Measurements from ENCODE around the gene BOK.

Gene BOK

DNA sequence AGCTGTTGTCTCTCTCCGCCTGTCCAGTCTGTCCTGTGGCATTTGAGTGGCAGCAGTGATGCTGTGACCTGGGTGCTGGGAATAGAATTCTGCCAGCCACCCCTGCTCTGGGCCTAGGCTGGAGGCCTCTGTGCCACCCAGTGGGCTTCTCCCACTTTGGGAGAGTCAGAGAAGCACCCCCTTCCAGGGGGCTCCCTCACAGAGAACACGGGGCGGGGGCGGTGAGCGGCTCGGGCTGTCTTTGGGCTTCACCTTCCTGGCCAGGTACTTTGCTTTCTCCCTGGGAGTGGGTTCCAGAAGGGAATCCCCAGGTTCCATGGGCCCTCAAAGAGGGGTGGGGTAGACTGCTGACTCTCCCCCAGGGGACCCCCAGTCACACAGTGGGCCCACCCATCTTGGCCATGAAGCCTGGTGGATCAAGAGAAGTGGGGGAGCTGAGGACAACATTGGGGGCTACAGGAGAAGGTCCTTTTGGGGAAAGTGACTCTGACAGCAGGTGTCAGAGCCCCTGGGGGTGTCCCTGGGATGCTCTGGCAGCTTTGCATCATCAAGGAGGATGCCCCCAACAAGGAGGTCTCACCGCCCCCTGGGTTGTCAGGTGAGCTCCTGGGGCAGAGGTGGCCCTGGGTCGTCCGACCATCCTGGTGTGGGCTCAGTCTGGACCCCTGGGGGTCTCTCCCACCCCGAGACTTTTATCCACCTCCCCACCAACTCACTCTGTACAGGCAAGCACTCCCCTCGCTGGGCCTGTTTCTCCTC, 18.8 kb upstream of the BOK start:
- DNase-seq = no peak

DNA sequence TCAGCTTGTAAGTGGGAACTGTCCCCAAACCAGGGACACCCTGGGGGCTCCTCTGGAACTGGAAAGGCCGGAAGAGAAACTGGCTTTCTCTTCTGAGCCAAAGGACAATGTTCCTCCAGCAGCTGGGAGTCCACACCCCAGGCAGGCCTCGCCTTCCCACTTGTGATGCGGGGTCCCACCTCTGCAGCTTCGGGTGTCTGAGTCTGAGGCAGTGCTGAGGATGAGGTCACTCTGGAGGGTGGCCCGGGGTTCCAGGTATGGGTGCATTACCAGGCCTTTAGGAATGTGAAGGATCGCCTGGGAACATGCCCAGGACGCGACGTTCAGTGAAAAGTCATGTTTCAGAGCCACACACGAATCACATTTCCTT, 18.2 kb upstream of the BOK start:
- DNase-seq = no peak

- no peak for DNase-seq
Measured at GRCh38 chr2:241540771-241541561, 17.6 kb upstream of the BOK start.

DNA sequence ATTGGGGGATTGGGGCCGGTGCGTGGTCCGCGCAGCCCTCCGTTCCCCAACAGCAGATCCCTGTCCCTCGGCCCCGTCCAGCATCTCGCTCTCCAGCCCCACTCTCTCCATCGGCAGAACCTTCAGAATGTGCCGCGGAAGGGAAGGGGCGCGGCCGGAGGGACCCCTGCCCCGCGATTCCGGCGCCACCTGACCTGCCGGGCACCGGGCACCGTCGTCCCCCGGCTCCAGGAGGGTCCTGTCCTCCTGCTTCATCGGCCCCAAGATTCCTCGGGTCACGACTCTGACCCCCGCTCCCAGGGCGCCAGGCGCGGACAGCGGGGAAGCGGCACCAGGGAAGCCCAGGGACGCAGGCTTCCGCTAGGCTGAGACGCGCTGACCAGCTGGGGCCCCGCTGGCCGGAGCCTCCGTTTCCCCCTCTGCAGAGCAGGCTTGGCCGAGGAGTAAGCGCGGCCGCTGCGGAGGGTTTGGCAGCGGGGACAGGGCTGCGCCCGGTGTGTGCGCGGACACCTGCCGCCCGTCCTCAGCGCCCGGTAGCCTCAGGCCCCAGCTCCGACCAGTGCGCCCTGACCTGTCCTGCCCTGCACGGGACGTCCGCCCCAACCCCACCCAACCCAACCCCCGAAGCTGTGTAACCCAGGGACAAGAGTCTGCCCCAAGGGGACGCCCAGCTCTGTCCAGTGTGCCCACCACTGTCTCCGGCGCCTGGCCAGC, 16.8 kb upstream of the BOK start:
- no peak for DNase-seq

DNA sequence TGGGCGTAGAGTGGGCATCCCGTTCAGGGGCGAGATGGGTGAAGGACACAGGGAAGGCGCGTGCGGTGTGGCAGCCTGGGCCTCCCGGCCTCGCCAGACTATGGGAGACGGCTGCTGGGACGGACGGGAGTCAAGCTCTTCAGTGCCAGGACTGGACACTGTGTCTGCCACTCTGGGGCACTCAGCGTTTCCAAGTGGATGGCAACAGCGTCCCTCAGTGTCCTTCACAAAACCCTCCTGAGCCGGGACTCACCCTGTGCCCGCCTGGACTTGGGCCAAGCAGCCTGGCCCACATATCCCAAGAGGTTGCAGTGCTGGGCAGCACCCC, 16.3 kb upstream of the BOK start:
- no peak for DNase-seq

GRCh38 chr2:241545106-241545505, 13.4 kb upstream of the BOK start:
- no peak for DNase-seq

GRCh38 chr2:241545523-241546473, 12.7 kb upstream of the BOK start:
- no peak for DNase-seq

DNA sequence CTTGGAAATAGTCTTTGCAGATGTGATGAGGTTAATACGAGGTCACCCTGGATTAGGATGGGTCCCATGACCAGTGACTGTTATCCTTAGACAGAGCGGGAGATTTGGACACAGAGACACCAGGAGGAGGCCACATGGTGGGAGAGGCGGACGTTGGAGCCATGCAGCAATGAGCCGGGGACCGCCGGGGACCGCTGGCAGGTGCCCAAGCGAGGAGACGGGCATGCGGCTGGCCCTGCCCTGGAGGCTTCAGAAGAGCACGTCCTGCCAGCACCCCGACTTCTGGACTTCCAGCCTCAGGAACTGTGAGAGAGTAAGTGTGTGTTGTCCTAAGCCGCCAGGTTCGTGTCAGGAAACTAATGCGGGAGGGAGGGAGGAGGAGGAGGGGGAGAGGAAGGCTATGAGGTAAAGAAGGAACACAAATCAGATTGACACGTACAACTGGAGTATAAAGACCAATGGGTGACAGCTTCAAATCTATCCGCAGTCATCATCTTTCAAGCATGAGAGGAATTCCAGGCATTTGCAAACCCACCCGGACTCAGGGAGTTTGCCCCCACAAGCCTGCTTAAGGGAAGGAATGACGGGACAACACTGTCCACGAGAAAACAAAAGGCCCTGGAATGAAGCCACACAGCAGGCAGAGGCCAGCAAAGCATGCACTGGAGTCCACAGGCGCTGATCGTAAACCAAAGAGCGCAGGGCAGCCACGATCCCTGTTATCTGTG, 11.6 kb upstream of the BOK start:
- peak; percentile 37 for DNase-seq

- DNase-seq = no peak
Measured at GRCh38 chr2:241547781-241548450, 10.6 kb upstream of the BOK start.

GRCh38 chr2:241548451-241548835, 10.1 kb upstream of the BOK start:
- DNase-seq = no peak

- DNase-seq = no peak
Measured at GRCh38 chr2:241550616-241551580, 7.6 kb upstream of the BOK start.

DNA sequence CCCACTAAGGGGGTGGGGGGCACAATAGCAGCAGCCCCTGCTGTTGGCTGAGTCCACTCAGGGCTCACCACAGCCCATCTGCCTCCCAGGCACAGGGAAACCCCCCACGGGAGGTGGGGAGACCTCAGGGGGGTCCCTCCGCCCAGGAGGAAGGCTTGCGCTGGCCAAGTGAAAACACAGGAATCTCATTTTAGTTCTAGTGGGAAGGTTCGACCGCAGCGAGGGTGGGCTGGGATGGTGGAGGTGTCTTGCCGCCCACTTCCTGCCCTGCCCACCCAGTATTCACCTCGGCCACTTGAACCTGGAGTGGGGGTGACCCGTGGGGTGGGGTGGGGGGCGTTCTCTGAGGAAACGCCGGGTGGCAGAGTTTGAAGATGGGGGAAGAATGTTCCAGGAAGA, 6.9 kb upstream of the BOK start:
- DNase-seq = no peak

DNA sequence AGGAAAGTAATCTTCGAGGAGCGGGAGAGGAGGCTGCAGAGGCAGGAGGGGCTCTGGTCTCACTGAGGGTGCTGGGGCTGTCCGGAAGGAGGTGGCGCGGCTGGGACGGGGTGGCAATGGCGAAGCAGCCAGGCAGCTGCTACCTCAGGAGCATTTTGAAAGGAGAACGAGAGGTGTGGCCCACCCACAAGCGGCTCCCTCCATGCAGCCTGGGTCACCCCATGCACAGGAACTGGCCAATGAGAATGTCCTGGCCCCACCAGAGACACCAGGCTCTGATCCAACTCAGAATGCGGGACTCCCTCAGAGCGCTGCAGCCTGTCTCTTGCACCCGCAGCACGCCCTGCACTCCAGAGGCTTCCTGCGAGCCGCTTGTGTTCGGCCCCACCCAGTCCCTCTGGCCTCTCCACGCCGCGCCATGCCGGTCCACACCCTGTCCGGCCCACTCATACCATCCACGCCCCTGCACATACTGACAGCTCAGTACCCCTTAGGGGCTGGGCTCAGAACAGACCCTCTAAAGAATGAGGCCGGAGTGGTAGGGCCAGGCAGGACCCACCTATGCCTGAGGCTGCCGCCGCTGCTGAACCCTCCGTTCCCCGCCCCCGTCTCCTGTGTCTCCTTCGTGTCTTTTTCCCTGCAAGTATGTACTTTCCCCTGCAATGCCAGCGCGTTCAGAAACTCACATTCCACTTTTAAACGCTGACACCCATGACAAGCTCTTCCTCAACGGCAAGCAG, 6.4 kb upstream of the BOK start:
- no peak for DNase-seq

GRCh38 chr2:241553512-241553830, 5.1 kb upstream of the BOK start:
- DNase-seq = no peak

DNA sequence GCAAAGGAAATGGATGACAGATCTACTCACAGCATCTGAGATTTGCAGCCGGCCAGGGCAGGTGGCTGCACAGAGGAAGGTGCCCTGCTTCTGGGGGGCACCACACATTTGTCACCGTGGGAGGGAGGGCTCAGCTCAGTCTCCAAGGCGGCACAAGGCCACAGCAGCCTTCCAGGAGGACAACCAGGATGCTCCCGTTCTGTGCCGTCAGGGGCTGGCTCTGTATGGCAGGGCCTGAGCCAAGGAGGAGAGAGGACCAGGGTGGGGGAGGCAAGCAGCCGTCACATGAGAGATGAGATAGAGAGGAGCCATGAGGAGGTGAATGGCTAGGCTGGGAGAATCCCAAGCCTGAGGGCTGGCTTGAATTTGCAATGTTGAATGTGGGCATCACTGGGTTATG, 4.6 kb upstream of the BOK start:
- no peak for DNase-seq

DNA sequence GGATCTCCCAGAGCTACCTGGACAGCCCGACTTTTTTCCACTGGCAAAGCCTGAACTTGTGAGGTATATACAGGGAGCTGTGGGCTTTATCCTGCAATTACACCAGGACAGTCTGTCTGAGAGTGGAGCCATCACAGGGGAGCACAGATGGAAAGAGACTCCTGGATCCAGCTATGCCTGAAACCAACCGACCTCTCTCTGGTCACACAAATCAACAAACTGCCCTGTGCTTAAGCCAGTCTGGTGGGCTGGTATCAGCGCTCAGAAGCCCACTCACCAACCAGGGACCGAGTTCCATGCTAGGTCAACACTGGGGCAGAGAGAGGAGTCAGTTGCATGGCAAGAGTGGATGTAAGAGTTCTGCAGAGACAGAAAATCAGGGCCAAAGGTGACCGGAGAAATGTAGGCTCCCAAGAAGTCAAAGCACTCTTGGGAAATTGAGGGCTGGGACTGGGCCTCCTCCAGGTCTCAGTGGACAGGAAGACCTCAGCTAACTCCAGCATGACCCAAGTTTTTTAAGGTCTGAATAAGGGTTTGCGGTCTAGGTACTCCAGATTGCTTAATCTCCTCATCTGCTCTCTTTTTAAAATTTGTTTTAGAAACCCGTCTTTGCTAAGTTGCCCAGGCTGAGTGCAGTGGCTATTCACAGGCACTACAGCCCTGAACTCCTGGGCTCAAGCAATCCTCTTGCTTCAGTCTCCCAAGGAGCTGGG, 3.8 kb upstream of the BOK start:
- no peak for DNase-seq

- DNase-seq = no peak
Measured at GRCh38 chr2:241555711-241556110, 2.8 kb upstream of the BOK start.

DNA sequence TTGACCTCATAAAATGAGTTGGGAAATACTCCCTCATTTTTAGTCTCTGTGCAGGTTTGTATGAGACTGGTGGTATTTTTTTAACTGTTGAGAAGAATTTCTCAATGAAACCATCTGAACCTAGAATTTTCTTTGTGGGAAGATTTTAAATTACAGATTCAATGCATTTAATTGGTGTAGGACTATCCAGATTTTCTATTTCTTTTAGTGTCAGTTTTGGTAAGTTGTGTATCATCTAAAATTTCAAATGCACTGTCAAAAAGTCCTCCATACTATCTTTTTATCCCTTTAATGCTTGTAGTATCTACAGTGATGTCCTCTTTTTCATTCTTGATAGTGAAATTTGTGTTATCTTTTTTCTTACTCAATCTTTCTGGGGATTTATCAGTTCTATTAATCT, 1.8 kb upstream of the BOK start:
- DNase-seq = no peak

Data from amniotic stem cell (primary cell).